IPS-NIHi11 (cell line): ENCODE measurements around the gene RBMS1.
"Not testable (repeated sequence)": the region's sequence is repeated elsewhere in the genome, so short reads cannot be mapped to it uniquely, and the experiment has no call there.

Source experiments
- DNase-seq: peaks from one replicate; pipeline ENCODE4 v3.0.0; 2012; ENCODE audit warnings: mixed read lengths, low spot score

RBMS1 gene

GRCh38 chr2:160501370-160501769, 7.8 kb upstream of the RBMS1 start:
- DNase-seq = no peak

GRCh38 chr2:160499865-160500264, 6.3 kb upstream of the RBMS1 start:
- DNase-seq = no peak

GRCh38 chr2:160498137-160498536, 4.5 kb upstream of the RBMS1 start:
- no peak for DNase-seq

GRCh38 chr2:160494201-160494644, 616 bp upstream of the RBMS1 start:
- no peak for DNase-seq

GRCh38 chr2:160492401-160493226, 993 bp downstream of the RBMS1 start:
- DNase-seq = peak; percentile 86

GRCh38 chr2:160491911-160492371, 1.7 kb downstream of the RBMS1 start:
- DNase-seq = no peak

- DNase-seq = no peak
Observed at GRCh38 chr2:160490733-160491685, 2.6 kb downstream of the RBMS1 start.

- DNase-seq = no peak
Observed at GRCh38 chr2:160489111-160489510, 4.5 kb downstream of the RBMS1 start.

GRCh38 chr2:160488289-160488688, 5.3 kb downstream of the RBMS1 start:
- DNase-seq = not testable (repeated sequence)

- DNase-seq = no peak
Observed at GRCh38 chr2:160486341-160486740, 7.3 kb downstream of the RBMS1 start.

GRCh38 chr2:160484859-160485520, 8.6 kb downstream of the RBMS1 start:
- peak; percentile 38 for DNase-seq

GRCh38 chr2:160482673-160483072, 10.9 kb downstream of the RBMS1 start:
- DNase-seq = no peak

- DNase-seq = no peak
Observed at GRCh38 chr2:160479269-160479668, 14.3 kb downstream of the RBMS1 start.

GRCh38 chr2:160478660-160479059, 14.9 kb downstream of the RBMS1 start:
- no peak for DNase-seq

GRCh38 chr2:160477032-160477431, 16.6 kb downstream of the RBMS1 start:
- no peak for DNase-seq

- no peak for DNase-seq
Observed at GRCh38 chr2:160474891-160475787, 18.5 kb downstream of the RBMS1 start.

- DNase-seq = no peak
Observed at GRCh38 chr2:160474319-160474645, 19.3 kb downstream of the RBMS1 start.

- no peak for DNase-seq
Observed at GRCh38 chr2:160473468-160474318, 19.9 kb downstream of the RBMS1 start.

GRCh38 chr2:160472839-160473251, 20.8 kb downstream of the RBMS1 start:
- no peak for DNase-seq

- DNase-seq = no peak
Observed at GRCh38 chr2:160471950-160472349, 21.7 kb downstream of the RBMS1 start.
